H1 (cell line): ENCODE results near the gene SCAPER. TPM values are rescaled to one million over a fixed set of nuclear protein-coding genes. Genes with fewer than 3 reads are reported as not detected.

Experiments
- CTCF ChIA-PET: fragments of 300-600 bp; sonication (Branson Sonifier 250); formaldehyde crosslinking; loops from one replicate; lab custom pipeline; 2021; ENCODE audit not compliant: partially characterized antibody; lab: Charles Lee
- POLR2A ChIA-PET: fragments of 300-600 bp; sonication (Branson Sonifier 250); formaldehyde crosslinking; loops from one replicate; lab custom pipeline; 2021; ENCODE audit warnings: inconsistent platforms; ENCODE audit not compliant: partially characterized antibody; lab: Charles Lee
- DNase-seq, 2 experiments: peaks; one replicate each; pipeline versions ENCODE4 v3.0.0 to v3.0.0-alpha.2; 2010 to 2022; ENCODE audit warnings: low spot score in 2 of 2, low read depth in 1 of 2, mixed read lengths in 1 of 2
- FAIRE-seq: peaks from 2 replicates; lab custom pipeline; 2011; peaks lifted over from hg19 to GRCh38; lab: Jason Lieb, UNC
- H2AFZ ChIP-seq: 2 replicates; pipeline ENCODE4 v1.8.1; 2012; ENCODE audit warnings: low read length, inconsistent platforms
- H2AK5ac ChIP-seq: 2 replicates; pipeline ENCODE4 v1.6.1; 2013; ENCODE audit warnings: low read depth, low read length
- H2BK120ac ChIP-seq: replicated peaks from 2 replicates; pipeline ENCODE3; 2013; ENCODE audit warnings: low read depth, low read length, inconsistent platforms
- H2BK12ac ChIP-seq: 2 replicates; pipeline ENCODE4 v1.6.1; 2013; ENCODE audit warnings: low read depth, low read length
- H2BK15ac ChIP-seq: 2 replicates; pipeline ENCODE4 v1.6.1; 2013; ENCODE audit warnings: low read length
- H2BK20ac ChIP-seq: 2 replicates; pipeline ENCODE4 v1.6.1; 2013; ENCODE audit warnings: low read length
- H2BK5ac ChIP-seq: 2 replicates; pipeline ENCODE4 v1.6.1; 2013; ENCODE audit warnings: low read depth, low read length
- H3K14ac ChIP-seq: 2 replicates; pipeline ENCODE4 v1.6.1; 2013; ENCODE audit warnings: inconsistent platforms; ENCODE audit not compliant: insufficient read length
- H3K18ac ChIP-seq: 2 replicates; pipeline ENCODE4 v1.6.1; 2013; ENCODE audit warnings: low read length; ENCODE audit errors: extremely low read depth
- H3K23ac ChIP-seq: 2 replicates; pipeline ENCODE4 v1.6.1; 2013; ENCODE audit warnings: inconsistent platforms; ENCODE audit not compliant: insufficient read length
- H3K23me2 ChIP-seq: 2 replicates; pipeline ENCODE4 v1.6.1; 2013; ENCODE audit warnings: low read depth, low read length
- H3K27ac ChIP-seq: 2 replicates; pipeline ENCODE4 v1.6.1; 2011; ENCODE audit warnings: low read depth, low read length, inconsistent platforms
- H3K27me3 ChIP-seq, 4 experiments: replicated peaks in 1 of 4; 1 replicate in 1 of 4; 2 replicates in 3 of 4; pipeline versions ENCODE4 v1.6.1 to v1.8.1; 2011 to 2013; ENCODE audit warnings: low read length in 3 of 4, mild to moderate bottlenecking in 3 of 4, inconsistent platforms in 2 of 4, mixed read lengths in 2 of 4, moderate library complexity in 1 of 4; ENCODE audit not compliant: control insufficient read depth in 3 of 4, insufficient read depth in 3 of 4; ENCODE audit errors: extremely low read depth in 1 of 4
- H3K36me3 ChIP-seq, 4 experiments: 2 replicates each; pipeline versions ENCODE4 v1.6.1 to v1.8.1; 2011 to 2013; ENCODE audit warnings: mild to moderate bottlenecking in 4 of 4, low read length in 3 of 4, moderate library complexity in 2 of 4, control low read depth in 1 of 4, inconsistent platforms in 1 of 4; ENCODE audit not compliant: insufficient read depth in 4 of 4, control insufficient read depth in 2 of 4
- H3K4ac ChIP-seq: replicated peaks from 2 replicates; pipeline ENCODE3; 2013; ENCODE audit warnings: low read length, low read depth, mixed read lengths, inconsistent platforms; ENCODE audit not compliant: insufficient read length
- H3K4me1 ChIP-seq, 4 experiments: replicated peaks in 1 of 4; 1 replicate in 1 of 4; 2 replicates in 3 of 4; pipeline versions ENCODE4 v1.6.1 to v1.8.1; 2011 to 2013; ENCODE audit warnings: low read length in 3 of 4, inconsistent platforms in 2 of 4, mixed read lengths in 1 of 4; ENCODE audit not compliant: insufficient read depth in 4 of 4, control insufficient read depth in 3 of 4
- H3K4me2 ChIP-seq, 2 experiments: 2 replicates each; pipeline versions ENCODE4 v1.6.1 to v1.8.1; 2011 to 2013; ENCODE audit warnings: low read depth in 2 of 2, low read length in 2 of 2, control low read depth in 1 of 2, inconsistent platforms in 1 of 2, mild to moderate bottlenecking in 1 of 2; ENCODE audit not compliant: insufficient read depth in 1 of 2
- H3K4me3 ChIP-seq, 4 experiments: fragments of 200-600, 300-600 bp in 1 of 4; sonication (generic), shearing (Covaris generic), sonication (Bioruptor Twin) in 1 of 4; 2 replicates each; pipeline versions ENCODE4 v1.5.1 to v1.8.1; 2011 to 2016; ENCODE audit warnings: low read length in 4 of 4, low read depth in 3 of 4, control low read depth in 2 of 4, inconsistent platforms in 2 of 4, mild to moderate bottlenecking in 2 of 4, mixed read lengths in 1 of 4, moderate library complexity in 1 of 4; ENCODE audit not compliant: insufficient read depth in 2 of 4; ENCODE audit errors: extremely low read depth in 1 of 4
- H3K56ac ChIP-seq: replicated peaks from 2 replicates; pipeline ENCODE3; 2013; ENCODE audit warnings: low read depth, mild to moderate bottlenecking, mixed read lengths, low read length, inconsistent platforms; ENCODE audit not compliant: insufficient read length
- H3K79me1 ChIP-seq: 2 replicates; pipeline ENCODE4 v1.6.1; 2013; ENCODE audit warnings: low read depth, low read length, control low read depth
- H3K79me2 ChIP-seq, 2 experiments: 2 replicates each; pipeline versions ENCODE4 v1.6.1 to v1.8.1; 2012 to 2013; ENCODE audit warnings: low read length in 2 of 2, mild to moderate bottlenecking in 2 of 2, inconsistent platforms in 1 of 2; ENCODE audit not compliant: insufficient read depth in 2 of 2, control insufficient read depth in 1 of 2
- H3K9ac ChIP-seq, 4 experiments: replicated peaks in 1 of 4; 1 replicate in 1 of 4; 2 replicates in 3 of 4; pipeline versions ENCODE4 v1.6.1 to v1.8.1; 2011 to 2013; ENCODE audit warnings: low read depth in 3 of 4, low read length in 3 of 4, control low read depth in 2 of 4, mild to moderate bottlenecking in 2 of 4, moderate library complexity in 2 of 4, inconsistent platforms in 1 of 4; ENCODE audit errors: extremely low read depth in 1 of 4
- H3K9me3 ChIP-seq, 2 experiments: 2 replicates each; pipeline versions ENCODE4 v1.6.1 to v1.8.1; 2012 to 2013; ENCODE audit warnings: mild to moderate bottlenecking in 2 of 2, moderate library complexity in 2 of 2, control low read depth in 1 of 2, inconsistent platforms in 1 of 2, low read depth in 1 of 2, low read length in 1 of 2, mixed read lengths in 1 of 2; ENCODE audit not compliant: insufficient read depth in 2 of 2
- H4K20me1 ChIP-seq, 2 experiments: replicated peaks in 1 of 2; 2 replicates each; pipeline versions ENCODE3 to v1.8.1; 2011 to 2013; ENCODE audit warnings: inconsistent platforms in 2 of 2, low read length in 2 of 2, mild to moderate bottlenecking in 1 of 2; ENCODE audit not compliant: insufficient read depth in 2 of 2, control insufficient read depth in 1 of 2
- H4K5ac ChIP-seq: 2 replicates; pipeline ENCODE4 v1.6.1; 2013; ENCODE audit warnings: low read length, low read depth, mixed read lengths, inconsistent platforms; ENCODE audit not compliant: insufficient read length
- H4K8ac ChIP-seq: 2 replicates; pipeline ENCODE4 v1.8.0; 2013; ENCODE audit warnings: mild to moderate bottlenecking, moderate library complexity, low read length, inconsistent platforms; ENCODE audit not compliant: insufficient read depth; ENCODE audit errors: extremely low read depth
- H4K91ac ChIP-seq: replicated peaks from 2 replicates; pipeline ENCODE3; 2013; ENCODE audit warnings: low read length, mixed read lengths, inconsistent platforms; ENCODE audit not compliant: insufficient read length
- CEBPB ChIP-seq: IDR thresholded peaks from 2 replicates; pipeline ENCODE4 v1.6.1; 2012; ENCODE audit warnings: low read depth, low read length
- SIN3A ChIP-seq, 2 experiments: IDR thresholded peaks in 1 of 2; conservative IDR thresholded peaks in 1 of 2; 2 replicates each; pipeline ENCODE4 v1.6.1; 2011 to 2012; ENCODE audit warnings: low read length in 2 of 2, improper control_type of control experiment in 1 of 2, low read depth in 1 of 2, mild to moderate bottlenecking in 1 of 2
- WGBS, 2 experiments: shearing (Covaris generic) in 1 of 2; methylation state at CpG; one replicate each; pipeline versions ENCODE4 v1.1.6 to v1.1.7; 2013 to 2015; ENCODE audit warnings: low lambda C conversion rate in 2 of 2, mixed read lengths in 2 of 2, inconsistent platforms in 1 of 2, low coverage in 1 of 2, missing lambda C conversion rate in 1 of 2; ENCODE audit not compliant: insufficient replicate concordance in 2 of 2, insufficient coverage in 1 of 2, insufficient read length in 1 of 2; ENCODE audit errors: extremely low coverage in 1 of 2, missing lambda C conversion rate in 1 of 2; 5-methylcytosine and 5-hydroxymethylcytosine counted together
- polyA plus RNA-seq, 7 experiments: library from polyadenylated mRNA; depleted of rRNA in 3 of 7; stranded (reverse) in 5 of 7; unstranded in 2 of 7; fragments of >200 nt in 5 of 7; fragments of 200-250 nt in 2 of 7; gene quantifications; 1 replicate in 5 of 7; 2 replicates in 1 of 7; 4 replicates in 1 of 7; pipeline versions ENCODE4 v1.2.1 to v1.2.3, GENCODE V29; 2011 to 2013; ENCODE audit warnings: missing spikeins in 2 of 7, mixed read lengths in 2 of 7
- total RNA-seq: library from RNA; stranded (reverse); fragmentation: NEBNext Ultra II Directional; extraction: Animal tissue kit (Norgen Biotek cat#: 25700); gene quantifications from 2 replicates; pipeline ENCODE4 v1.2.1, GENCODE V29; 2021

Gene SCAPER
- total and polyA plus RNA-seq, 2 of the 8 experiments (the other 6 are each of a cell fraction or from before 2014, with no cell fraction given) = 1.6 to 6.8 TPM

- no peaks in the 10 kb centered on the region for H3K79me2 ChIP-seq
- no peak overlapping the region for H3K23ac ChIP-seq
- H2BK5ac ChIP-seq = no peak overlapping the region
- no peak overlapping the region for H4K5ac ChIP-seq
- ChIA-PET CTCF (interaction anchor here (0.7 kb wide), 1 partner anchor 314 kb away, joined by 3 read pairs; no protein-coding TSS in a partner anchor), POLR2A (no interaction called here)
- H4K20me1 ChIP-seq = no peaks in the 10 kb centered on the region
- no peaks in the 10 kb centered on the region for H3K23me2 ChIP-seq
- H4K8ac ChIP-seq = no peak overlapping the region
- H2AK5ac ChIP-seq = no peak overlapping the region
- no peak overlapping the region for H3K14ac ChIP-seq
- no peaks in the 10 kb centered on the region for H3K79me1 ChIP-seq
- no peaks in the 10 kb centered on the region for H3K9me3 ChIP-seq
- H3K27ac ChIP-seq = no peak overlapping the region
- no peaks in the 10 kb centered on the region for H3K36me3 ChIP-seq
- H2AFZ ChIP-seq = no peak overlapping the region
- no peak overlapping the region for H3K4me3 ChIP-seq
- H3K4me2 ChIP-seq = no peak overlapping the region
- no peak overlapping the region for H3K18ac ChIP-seq
- H2BK15ac ChIP-seq = no peak overlapping the region
- DNase-seq (no peak), FAIRE-seq (no peak)
- H2BK120ac ChIP-seq = no peak overlapping the region
- 97% methylated on average over 3 of the region's 3 CpGs; no CpG with 5 or more reads in 1 of the 2 experiments for WGBS, 2 experiments
- no peaks in the 10 kb centered on the region for H3K4me1 ChIP-seq
- H3K4ac ChIP-seq = no peak overlapping the region
- no peak overlapping the region for H2BK20ac ChIP-seq
- H4K91ac ChIP-seq = no peak overlapping the region
- TF ChIP-seq CEBPB = peak; percentile 3; the same call in 1 of the 2 replicates
- no peak for TF ChIP-seq SIN3A (conservative IDR thresholded peaks at IDR 0.05 in 1 of 2, IDR thresholded peaks at IDR 0.05 in 1 of 2; ENCODE audit: low read depth in 1 of 2, low read length in 2 of 2)
- H3K56ac ChIP-seq = no peak overlapping the region
- H3K27me3 ChIP-seq = no peaks in the 10 kb centered on the region
- H2BK12ac ChIP-seq = no peak overlapping the region
- no peak overlapping the region for H3K9ac ChIP-seq
These were observed 401.3 kb downstream of the SCAPER start for GRCh38 chr15:76503804-76504203.
